K562 (cell line): ENCODE results near the gene C13orf46. TPM values are rescaled to one million over a fixed set of nuclear protein-coding genes. Genes with fewer than 3 reads are reported as not detected.
"Not testable (repeated sequence)": the region's sequence is repeated elsewhere in the genome, so short reads cannot be mapped to it uniquely, and the experiment has no call there.

Experiments
- ATAC-seq: fragments of 200-7000 bp; cut with Tn5 transposase; 3 replicates; pipeline ENCODE4 v1.9.1; 2020; ENCODE audit warnings: moderate library complexity
- BruUV-seq: library from RNA; stranded (reverse); fragments of 400-500 nt; replicated peaks from 2 replicates; lab custom pipeline; 2021; lab: Mats Ljungman, UMichigan
- CTCF ChIA-PET: fragments of 300-600 bp; formaldehyde crosslinking; extraction: SDS; loops from one replicate; lab custom pipeline; 2021; ENCODE audit warnings: low intra/inter-chr PET ratio; lab: Yijun Ruan, JAX
- POLR2A ChIA-PET: fragments of 300-600, 350-650 bp; sonication (Branson Sonifier 250); formaldehyde crosslinking; extraction: SDS; loops from one replicate; lab custom pipeline; 2021; ENCODE audit warnings: antibody characterized with exemption, inconsistent platforms; lab: Yijun Ruan, JAX
- DNase-seq, 4 experiments: peaks; one replicate each; pipeline versions ENCODE4 v3.0.0 to v3.0.0-alpha.2; 2011 to 2018; ENCODE audit warnings: low spot score in 3 of 4, mixed read lengths in 3 of 4; ENCODE audit errors: extremely low read depth in 1 of 4
- FAIRE-seq: peaks from 2 replicates; lab custom pipeline; 2011; peaks lifted over from hg19 to GRCh38; lab: Jason Lieb, UNC
- H2AFZ ChIP-seq: 2 replicates; pipeline ENCODE4 v1.6.0; 2011; ENCODE audit warnings: low read depth, low read length, control low read depth, inconsistent platforms
- H3K27ac ChIP-seq: fragments of 200-600 bp; 3 replicates; pipeline ENCODE4 v1.8.0; 2011; ENCODE audit warnings: low read depth, mild to moderate bottlenecking, control low read depth, inconsistent platforms, low read length, moderate library complexity, mixed read lengths; ENCODE audit errors: extremely low read depth
- H3K27me3 ChIP-seq, 2 experiments: fragments of 300-600 bp in 1 of 2; 2 replicates in 1 of 2; 3 replicates in 1 of 2; pipeline versions ENCODE4 v1.6.0 to v1.8.0; 2011; ENCODE audit warnings: inconsistent platforms in 2 of 2, low read length in 2 of 2, mild to moderate bottlenecking in 1 of 2, mixed read lengths in 1 of 2, moderate library complexity in 1 of 2; ENCODE audit not compliant: control insufficient read depth in 2 of 2, insufficient read depth in 2 of 2
- H3K36me3 ChIP-seq: fragments of 300-600 bp; 3 replicates; pipeline ENCODE4 v1.8.0; 2011; ENCODE audit warnings: mild to moderate bottlenecking, low read length, inconsistent platforms; ENCODE audit not compliant: control insufficient read depth, insufficient read depth
- H3K4me1 ChIP-seq, 2 experiments: fragments of 200-600 bp in 1 of 2; replicated peaks in 1 of 2; 2 replicates in 1 of 2; 3 replicates in 1 of 2; pipeline versions ENCODE4 v1.5.1 to v1.8.0; 2011; ENCODE audit warnings: inconsistent platforms in 2 of 2, low read length in 2 of 2, mild to moderate bottlenecking in 1 of 2, mixed read lengths in 1 of 2, moderate library complexity in 1 of 2; ENCODE audit not compliant: control insufficient read depth in 2 of 2, insufficient read depth in 2 of 2
- H3K4me2 ChIP-seq: 2 replicates; pipeline ENCODE4 v1.6.1; 2011; ENCODE audit warnings: low read length, control low read depth, inconsistent platforms, mixed read lengths; ENCODE audit not compliant: insufficient read depth
- H3K4me3 ChIP-seq: fragments of 200-600 bp; sonication (generic), shearing (Covaris generic); 2 replicates; pipeline ENCODE4 v1.5.1; 2016; ENCODE audit warnings: control low read depth, inconsistent platforms
- H3K79me2 ChIP-seq: fragments of 200-600 bp; 3 replicates; pipeline ENCODE4 v1.8.0; 2011; ENCODE audit warnings: low read length, inconsistent platforms; ENCODE audit not compliant: control insufficient read depth, insufficient read depth
- H3K9ac ChIP-seq, 2 experiments: 2 replicates each; pipeline versions ENCODE4 v1.6.0 to v1.6.1; 2011; ENCODE audit warnings: low read depth in 2 of 2, low read length in 2 of 2, control low read depth in 1 of 2, inconsistent platforms in 1 of 2, mild to moderate bottlenecking in 1 of 2, mixed read lengths in 1 of 2; ENCODE audit not compliant: insufficient read depth in 1 of 2
- H3K9me1 ChIP-seq: one replicate; pipeline ENCODE4 v1.6.0; 2011; ENCODE audit warnings: inconsistent platforms, mild to moderate bottlenecking, low read length, moderate library complexity; ENCODE audit not compliant: control insufficient read depth, insufficient read depth
- H3K9me3 ChIP-seq: replicated peaks from 2 replicates; pipeline ENCODE4 v1.5.1; 2011; ENCODE audit warnings: low read depth, low read length, inconsistent platforms; ENCODE audit not compliant: control insufficient read depth, insufficient read depth
- H4K20me1 ChIP-seq: replicated peaks from 2 replicates; pipeline ENCODE4 v1.6.1; 2011; ENCODE audit warnings: low read length, inconsistent platforms, mixed read lengths; ENCODE audit not compliant: control insufficient read depth, insufficient read depth
- ARHGAP35 ChIP-seq: fragments of 450-650 bp; IDR thresholded peaks from 2 replicates; pipeline ENCODE4 v1.6.1; 2018; ENCODE audit not compliant: partially characterized antibody
- MEIS2 ChIP-seq: fragments of 450-650 bp; IDR thresholded peaks from 2 replicates; pipeline ENCODE4 v1.6.1; 2014; ENCODE audit warnings: mild to moderate bottlenecking; ENCODE audit not compliant: partially characterized antibody
- PBX2 ChIP-seq, 2 experiments: IDR thresholded peaks in 1 of 2; conservative IDR thresholded peaks in 1 of 2; 2 replicates each; pipeline ENCODE4 v1.6.1; 2016; ENCODE audit warnings: low read depth in 2 of 2, mild to moderate bottlenecking in 1 of 2, missing compliant biosample characterization in 1 of 2, missing genetic modification characterization in 1 of 2, moderate library complexity in 1 of 2
- PKNOX1 ChIP-seq: fragments of 450-650 bp; IDR thresholded peaks from 2 replicates; pipeline ENCODE4 v1.6.1; 2016
- whole genome bisulfite sequencing: fragments of 100-300 bp; shearing (Covaris generic); methylation state at CpG from one replicate; pipeline ENCODE4 v1.1.6; 2016; ENCODE audit warnings: low coverage, mixed read lengths; ENCODE audit not compliant: insufficient coverage; ENCODE audit errors: missing lambda C conversion rate; 5-methylcytosine and 5-hydroxymethylcytosine counted together
- in situ Hi-C: fragments of 300-500 bp; cut with MboI; formaldehyde crosslinking; loops from 4 replicates; pipeline ENCODE4 v1.15.0; 2018; ENCODE audit warnings: inconsistent platforms, mixed read lengths
- intact Hi-C: fragments of 100-400 bp; cut with micrococcal nuclease; formaldehyde crosslinking; loops from 2 replicates; pipeline ENCODE4 v1.14.2; 2022
- polyA plus RNA-seq, 8 experiments: library from polyadenylated mRNA; depleted of rRNA in 4 of 8; stranded (reverse) in 5 of 8; unstranded in 3 of 8; fragments of >200 nt; fragmentation: Nextera tagmentation in 2 of 8; fragmentation: Illumina TruSeq in 1 of 8; extraction: Ambion mirVana in 2 of 8; extraction: Trizol in 1 of 8; gene quantifications; 2 replicates each; pipeline versions ENCODE4 v1.2.1 to v1.2.3, GENCODE V29; 2011 to 2014; ENCODE audit warnings: inconsistent platforms in 1 of 8, missing spikeins in 1 of 8
- total RNA-seq, 7 experiments: library from RNA; depleted of rRNA in 6 of 7; stranded (reverse); fragments of >200 nt in 6 of 7; fragmentation: Illumina TruSeq in 2 of 7; extraction: Trizol in 2 of 7; gene quantifications; 2 replicates each; pipeline versions ENCODE4 v1.2.1 to v1.2.3, GENCODE V29; 2011 to 2021; ENCODE audit warnings: low replicate concordance in 1 of 7

The C13orf46 gene
- total and polyA plus RNA-seq, 9 of the 15 experiments (the other 6 are each of a cell fraction or from before 2014, with no cell fraction given), result 0.04 to 0.24 (median 0.05) TPM; not detected in 4

GRCh38 chr13:113988859-113989258 lies 15.0 kb upstream of the C13orf46 start:
- H3K27ac ChIP-seq; H3K9me3 ChIP-seq; DNase-seq; H3K79me2 ChIP-seq; H3K4me3 ChIP-seq; H3K4me2 ChIP-seq; H3K9me1 ChIP-seq; ATAC-seq; intact Hi-C loops; H4K20me1 ChIP-seq; H3K27me3 ChIP-seq; BruUV-seq; POLR2A ChIA-PET; CTCF ChIA-PET; in situ Hi-C loops; FAIRE-seq; H3K4me1 ChIP-seq; H3K9ac ChIP-seq; H2AFZ ChIP-seq; TF ChIP-seq PBX2 (CRISPR knock-in tag; IDR thresholded peaks at IDR 0.05; ENCODE audit: low read depth): not testable (repeated sequence)
- peaks cover 22% of the 10 kb centered on the region; the same call in 2 of the 3 replicates for H3K36me3 ChIP-seq
- WGBS, result no CpG with 5 or more reads among the region's 6 CpGs
- TF ChIP-seq ARHGAP35, result peak; percentile 97
- TF ChIP-seq MEIS2, result peak; percentile 92
- TF ChIP-seq PKNOX1, result peak; percentile 96
- TF ChIP-seq PBX2 (tag; conservative IDR thresholded peaks at IDR 0.05; ENCODE audit: low read depth), result peak; percentile 93
- TF ChIP-seq, all 486 proteins: peak for 4; not testable (repeated sequence) for 482
